ENCODE data around the gene SUSD1. TPM values are rescaled to one million over a fixed set of nuclear protein-coding genes. Genes with fewer than 3 reads are reported as not detected.

Gene SUSD1
- total and polyA plus RNA-seq, 3 experiments from 2014 or later = 5.0 to 18.1 (median 5.3) TPM

DNA sequence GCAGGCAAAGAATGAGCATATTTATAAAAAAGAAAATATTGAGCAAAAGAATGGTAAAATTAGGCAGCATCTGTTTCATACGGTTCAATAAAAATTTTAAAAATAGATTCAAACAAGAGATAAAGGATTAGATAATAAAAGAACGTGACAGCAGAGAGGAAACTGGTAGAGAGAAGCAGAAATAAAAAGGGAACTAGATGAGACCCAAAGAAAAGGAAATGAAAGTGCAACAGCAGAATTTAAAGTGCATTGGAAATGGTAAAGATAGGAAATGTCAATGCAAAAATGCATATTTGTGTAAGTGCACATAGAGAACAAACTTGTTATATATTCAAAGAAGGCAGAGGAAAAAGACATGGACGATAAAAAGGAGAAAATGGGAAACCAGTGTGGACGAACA, 70.2 kb downstream of the SUSD1 start:
- no peak overlapping the region for H3K27ac ChIP-seq (ENCODE audit: low read depth, low read length)
- H3K4me1 ChIP-seq (ENCODE audit: insufficient read depth, low read length) = no peaks in the 10 kb centered on the region
- H3K4me3 ChIP-seq (ENCODE audit: low read length) = no peak overlapping the region
- no peaks in the 10 kb centered on the region for H3K9me3 ChIP-seq (ENCODE audit: low read length)
- H3K27me3 Mint-ChIP-seq = no peaks in the 10 kb centered on the region
- no peak for DNase-seq
- no peaks in the 10 kb centered on the region for H3K4me1 Mint-ChIP-seq
- no peaks in the 10 kb centered on the region for H3K27me3 ChIP-seq (ENCODE audit: insufficient read depth, low read length, poor library complexity, severe bottlenecking)
- no peaks in the 10 kb centered on the region for H3K36me3 ChIP-seq (ENCODE audit: insufficient read depth, low read length)
- H3K36me3 Mint-ChIP-seq = peaks cover 0 to 27% (median 7%) of the 10 kb centered on the region in 3 donors
- no peak overlapping the region for H3K4me3 Mint-ChIP-seq
- no peak overlapping the region for H3K27ac Mint-ChIP-seq
- ChIA-PET CTCF (interaction anchor here (1.3 kb wide), 1 partner anchor 8 kb away, joined by 3 read pairs; no protein-coding TSS in a partner anchor), POLR2A (no interaction called here)
- H3K9me3 Mint-ChIP-seq = no peaks in the 10 kb centered on the region

DNA sequence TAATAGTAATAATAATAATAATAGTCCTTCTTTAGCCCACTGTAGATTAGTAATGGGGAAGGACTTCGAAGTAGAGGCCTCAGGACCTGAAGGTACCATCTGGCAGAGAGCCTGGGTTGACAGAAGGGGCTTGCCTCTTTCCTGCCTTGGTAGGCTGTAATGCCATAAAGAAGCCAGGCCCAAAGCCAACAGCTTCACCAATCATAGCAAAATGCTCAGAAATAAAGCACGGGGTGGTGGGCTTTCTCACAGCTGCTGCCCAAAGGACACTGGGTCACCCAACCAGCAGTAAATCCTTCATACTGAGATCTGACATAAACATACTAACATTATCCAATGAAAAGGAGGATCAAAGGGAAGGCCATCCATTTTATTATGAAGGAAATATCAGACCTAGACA, 70.7 kb downstream of the SUSD1 start:
- POLR2A ChIA-PET = no interaction called here

DNA sequence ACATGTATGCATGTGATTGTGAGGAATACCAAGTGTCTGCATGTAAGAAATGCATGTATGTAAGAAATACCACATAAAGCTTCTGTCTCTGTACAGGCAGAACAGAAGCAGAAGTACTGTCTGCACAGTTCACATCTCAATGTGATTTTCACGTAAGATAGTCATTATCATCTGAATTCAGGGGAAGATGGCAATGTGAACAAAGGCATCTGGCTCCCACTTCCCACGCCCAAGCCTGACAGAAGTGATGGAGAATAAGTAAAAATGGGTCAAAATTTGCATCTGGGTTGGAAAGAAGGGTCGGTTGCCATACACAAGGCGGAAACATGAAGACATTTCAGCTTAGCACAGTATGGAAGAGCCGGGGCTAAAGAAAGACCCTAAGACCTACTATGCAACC, 71.7 kb downstream of the SUSD1 start:
- no peaks in the 10 kb centered on the region for H3K4me1 ChIP-seq (ENCODE audit: insufficient read depth, low read length)
- no peaks in the 10 kb centered on the region for H3K4me1 Mint-ChIP-seq
- no peaks in the 10 kb centered on the region for H3K9me3 ChIP-seq (ENCODE audit: low read length)
- no peak for DNase-seq
- H3K27me3 ChIP-seq (ENCODE audit: insufficient read depth, low read length, poor library complexity, severe bottlenecking) = no peaks in the 10 kb centered on the region
- no peak overlapping the region for H3K27ac ChIP-seq (ENCODE audit: low read depth, low read length)
- ChIA-PET POLR2A (no interaction called here), CTCF (interaction anchor here (0.7 to 1.7 kb wide), 2 partner anchors 10 to 257 kb away, joined by 3 to 6 read pairs; no protein-coding TSS in a partner anchor)
- H3K9me3 Mint-ChIP-seq = no peaks in the 10 kb centered on the region
- H3K27ac Mint-ChIP-seq = no peak overlapping the region
- no peak overlapping the region for H3K4me3 Mint-ChIP-seq
- no peak overlapping the region for H3K4me3 ChIP-seq (ENCODE audit: low read length)
- H3K36me3 Mint-ChIP-seq = peaks cover 0 to 27% (median 7%) of the 10 kb centered on the region in 3 donors
- H3K27me3 Mint-ChIP-seq = no peaks in the 10 kb centered on the region
- H3K36me3 ChIP-seq (ENCODE audit: insufficient read depth, low read length) = no peaks in the 10 kb centered on the region

More for the DNA sequence above, 70.7 kb downstream of the SUSD1 start:
- no peaks in the 10 kb centered on the region for H3K4me1 Mint-ChIP-seq
- Histone ChIP-seq H3K4me1 (ENCODE audit: insufficient read depth, low read length) (no peaks in the 10 kb centered on the region), H3K4me3 (ENCODE audit: low read length) (no peak overlapping the region), H3K9me3 (ENCODE audit: low read length) (no peaks in the 10 kb centered on the region), H3K27me3 (ENCODE audit: insufficient read depth, low read length, poor library complexity, severe bottlenecking) (no peaks in the 10 kb centered on the region), H3K36me3 (ENCODE audit: insufficient read depth, low read length) (no peaks in the 10 kb centered on the region), H3K27ac (ENCODE audit: low read depth, low read length) (no peak overlapping the region)
- no peak for DNase-seq
- H3K27me3 Mint-ChIP-seq = no peaks in the 10 kb centered on the region
- peaks cover 0 to 29% (median 7%) of the 10 kb centered on the region in 3 donors for H3K36me3 Mint-ChIP-seq
- no peaks in the 10 kb centered on the region for H3K9me3 Mint-ChIP-seq
- CTCF ChIA-PET = no interaction called here
- H3K27ac Mint-ChIP-seq = no peak overlapping the region
- no peak overlapping the region for H3K4me3 Mint-ChIP-seq

GRCh38 chr9:112097712-112098688, 77.1 kb downstream of the SUSD1 start:
- no peak overlapping the region for H3K4me3 Mint-ChIP-seq

DNA sequence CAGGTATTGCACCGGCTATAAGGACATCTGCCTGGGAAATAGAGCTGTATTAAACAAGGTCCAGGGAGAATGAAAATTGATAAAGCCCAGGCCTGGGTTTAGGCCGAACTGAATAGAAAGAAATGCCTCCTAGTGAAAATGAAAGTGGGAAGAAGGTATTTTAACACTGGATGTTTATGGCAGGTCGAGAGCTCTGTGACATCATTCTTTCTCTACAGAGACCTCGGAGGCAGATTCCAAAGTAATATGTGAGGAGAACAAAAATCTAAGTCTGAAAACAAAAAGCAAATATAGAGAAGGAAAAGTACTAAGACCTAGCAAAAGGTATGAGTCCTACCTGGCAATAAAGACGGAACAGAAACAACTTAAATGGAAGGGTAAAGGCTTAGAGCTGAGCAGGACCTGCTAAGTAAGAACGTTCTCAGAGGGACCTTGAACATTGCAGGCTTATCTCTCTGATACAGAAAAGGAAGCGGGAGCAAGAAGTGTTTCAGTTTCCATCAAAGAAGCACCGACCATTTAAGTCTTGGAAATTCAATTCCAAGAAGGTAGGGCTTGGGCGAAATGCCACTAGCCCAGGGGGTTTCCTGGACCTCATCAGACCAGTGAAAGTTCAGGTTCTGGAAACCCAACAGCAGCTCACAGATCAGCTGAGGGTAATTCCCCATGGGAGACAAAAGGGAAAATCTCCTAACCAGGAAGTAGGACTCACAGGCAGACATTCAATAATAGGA, 80.0 kb downstream of the SUSD1 start:
- ChIA-PET POLR2A (no interaction called here), CTCF (interaction anchor here (1.0 to 1.5 kb wide), 2 partner anchors 266 to 284 kb away, joined by 4 to 8 read pairs; partner anchors contain the start of gene HSDL2)
- H3K36me3 ChIP-seq (ENCODE audit: insufficient read depth, low read length) = no peaks in the 10 kb centered on the region
- H3K4me3 Mint-ChIP-seq = peak overlapping the region in 2 of 7 donors; percentile 27 to 46
- H3K9me3 Mint-ChIP-seq = no peaks in the 10 kb centered on the region
- no peaks in the 10 kb centered on the region for H3K27me3 ChIP-seq (ENCODE audit: insufficient read depth, low read length, poor library complexity, severe bottlenecking)
- peak overlapping the region; percentile 17 for H3K27ac ChIP-seq (ENCODE audit: low read depth, low read length)
- peaks cover 0 to 20% (median 15%) of the 10 kb centered on the region in 3 donors for H3K36me3 Mint-ChIP-seq
- H3K4me1 Mint-ChIP-seq = peaks cover 19 to 34% (median 20%) of the 10 kb centered on the region in 3 donors
- peaks cover 9% of the 10 kb centered on the region for H3K4me1 ChIP-seq (ENCODE audit: insufficient read depth, low read length)
- H3K4me3 ChIP-seq (ENCODE audit: low read length) = no peak overlapping the region
- peak overlapping the region in 5 of 8 donors; percentile 30 to 85 (median 66) for H3K27ac Mint-ChIP-seq
- DNase-seq = no peak
- no peaks in the 10 kb centered on the region for H3K9me3 ChIP-seq (ENCODE audit: low read length)
- no peaks in the 10 kb centered on the region for H3K27me3 Mint-ChIP-seq

More at GRCh38 chr9:112097712-112098688, 77.1 kb downstream of the SUSD1 start:
- peak; percentile 49 to 74 (median 59) for DNase-seq
- POLR2A ChIA-PET = interaction anchor here (0.7 to 1.3 kb wide), 2 partner anchors 11 to 235 kb away, joined by 3 to 6 read pairs; partner anchors contain the start of gene PTBP3
- Histone ChIP-seq H3K4me1 (ENCODE audit: insufficient read depth, low read length) (peaks cover 9% of the 10 kb centered on the region), H3K27ac (ENCODE audit: low read depth, low read length) (no peak overlapping the region), H3K4me3 (ENCODE audit: low read length) (no peak overlapping the region), H3K9me3 (ENCODE audit: low read length) (no peaks in the 10 kb centered on the region), H3K36me3 (ENCODE audit: insufficient read depth, low read length) (no peaks in the 10 kb centered on the region), H3K27me3 (ENCODE audit: insufficient read depth, low read length, poor library complexity, severe bottlenecking) (no peaks in the 10 kb centered on the region)
- CTCF ChIA-PET = interaction anchor here (0.7 to 3.7 kb wide), 18 partner anchors 8 to 695 kb away, joined by 3 to 29 read pairs (median 4); partner anchors contain the start of gene PTBP3
- H3K27me3 Mint-ChIP-seq = no peaks in the 10 kb centered on the region
- H3K27ac Mint-ChIP-seq = peak overlapping the region in 4 of 8 donors; percentile 13 to 67 (median 50)
- peaks cover 0 to 26% (median 12%) of the 10 kb centered on the region in 3 donors for H3K36me3 Mint-ChIP-seq
- H3K9me3 Mint-ChIP-seq = no peaks in the 10 kb centered on the region
- peaks cover 19 to 34% (median 20%) of the 10 kb centered on the region in 3 donors for H3K4me1 Mint-ChIP-seq

DNA sequence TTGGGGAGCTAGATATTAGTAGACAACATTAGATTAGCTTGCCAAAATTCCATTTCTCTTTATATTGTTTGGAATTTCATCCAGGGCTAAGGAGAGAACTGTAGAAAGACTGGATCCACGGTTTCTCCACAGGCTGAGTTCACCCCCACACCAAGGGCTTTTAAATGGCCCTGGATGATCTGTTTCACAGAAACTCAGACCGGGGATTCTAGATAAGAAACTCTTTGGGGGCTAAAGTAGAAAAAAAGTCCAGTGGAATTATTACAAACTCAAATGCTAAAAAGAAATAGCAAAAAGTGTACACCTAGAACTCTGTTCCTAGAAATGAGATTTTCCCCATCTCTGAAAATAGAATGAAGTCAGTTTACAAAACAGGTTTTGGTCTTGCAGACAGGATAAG, 80.9 kb downstream of the SUSD1 start:
- H3K27ac Mint-ChIP-seq = peak overlapping the region in 7 of 8 donors; percentile 26 to 85 (median 55)
- no peaks in the 10 kb centered on the region for H3K27me3 Mint-ChIP-seq

DNA sequence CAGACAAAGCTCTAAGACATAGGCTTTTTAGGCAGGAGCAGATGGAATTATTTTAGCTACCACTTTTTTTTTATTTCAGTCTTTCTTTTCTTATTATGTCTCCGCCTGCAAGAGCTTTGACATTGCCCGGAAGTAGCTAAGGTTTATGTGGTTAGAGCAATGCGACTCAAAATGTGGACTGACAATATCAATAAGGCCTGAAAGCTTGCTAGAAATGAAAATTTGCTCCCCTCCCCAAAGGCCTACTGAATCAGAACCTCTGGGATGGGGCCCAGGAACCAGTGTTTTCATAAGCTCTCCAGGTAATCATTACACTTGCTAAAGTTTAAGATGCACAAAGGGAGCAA, 81.3 kb downstream of the SUSD1 start:
- Histone ChIP-seq H3K4me3 (ENCODE audit: low read length) (no peak overlapping the region), H3K27ac (ENCODE audit: low read depth, low read length) (peak overlapping the region; percentile 17), H3K36me3 (ENCODE audit: insufficient read depth, low read length) (no peaks in the 10 kb centered on the region), H3K9me3 (ENCODE audit: low read length) (no peaks in the 10 kb centered on the region), H3K27me3 (ENCODE audit: insufficient read depth, low read length, poor library complexity, severe bottlenecking) (no peaks in the 10 kb centered on the region), H3K4me1 (ENCODE audit: insufficient read depth, low read length) (peaks cover 9% of the 10 kb centered on the region)
- POLR2A ChIA-PET = no interaction called here
- no peaks in the 10 kb centered on the region for H3K9me3 Mint-ChIP-seq
- peak overlapping the region; percentile 26 to 85 (median 76) for H3K27ac Mint-ChIP-seq
- H3K4me1 Mint-ChIP-seq = peaks cover 19 to 34% (median 20%) of the 10 kb centered on the region in 3 donors
- H3K36me3 Mint-ChIP-seq = peaks cover 0 to 18% (median 16%) of the 10 kb centered on the region in 3 donors
- peak overlapping the region in 5 of 7 donors; percentile 32 to 67 (median 64) for H3K4me3 Mint-ChIP-seq
- no peaks in the 10 kb centered on the region for H3K27me3 Mint-ChIP-seq
- CTCF ChIA-PET = interaction anchor here (0.8 to 1.2 kb wide), 5 partner anchors 13 to 268 kb away, joined by 3 to 7 read pairs (median 3); no protein-coding TSS in a partner anchor
- DNase-seq = no peak

More for the DNA sequence above, 80.9 kb downstream of the SUSD1 start:
- Histone ChIP-seq H3K9me3 (ENCODE audit: low read length) (no peaks in the 10 kb centered on the region), H3K27me3 (ENCODE audit: insufficient read depth, low read length, poor library complexity, severe bottlenecking) (no peaks in the 10 kb centered on the region), H3K4me1 (ENCODE audit: insufficient read depth, low read length) (peaks cover 9% of the 10 kb centered on the region), H3K27ac (ENCODE audit: low read depth, low read length) (peak overlapping the region; percentile 17), H3K36me3 (ENCODE audit: insufficient read depth, low read length) (no peaks in the 10 kb centered on the region), H3K4me3 (ENCODE audit: low read length) (no peak overlapping the region)
- Mint-ChIP-seq H3K9me3 (no peaks in the 10 kb centered on the region), H3K4me1 (peaks cover 19 to 34% (median 20%) of the 10 kb centered on the region in 3 donors), H3K36me3 (peaks cover 0 to 17% (median 15%) of the 10 kb centered on the region in 3 donors), H3K4me3 (no peak overlapping the region)
- no peak for DNase-seq
- ChIA-PET POLR2A (no interaction called here), CTCF (interaction anchor here (0.8 to 1.2 kb wide), 5 partner anchors 14 to 285 kb away, joined by 3 to 7 read pairs (median 4); partner anchors contain the start of gene HSDL2)

Measured in CD8-positive, alpha-beta memory T cell (primary cell).